DLD1 (cell line): ENCODE data around the gene IP6K3.

Experiments
- in situ Hi-C: cut with HindIII; loops from 2 replicates; pipeline ENCODE4 v1.10.0; 2017; ENCODE audit warnings: low sequenced_read_pairs

IP6K3 gene

GRCh38 chr6:33744001-33744848, 2.5 kb downstream of the IP6K3 start:
- in situ Hi-C loops = no loop called here

DNA sequence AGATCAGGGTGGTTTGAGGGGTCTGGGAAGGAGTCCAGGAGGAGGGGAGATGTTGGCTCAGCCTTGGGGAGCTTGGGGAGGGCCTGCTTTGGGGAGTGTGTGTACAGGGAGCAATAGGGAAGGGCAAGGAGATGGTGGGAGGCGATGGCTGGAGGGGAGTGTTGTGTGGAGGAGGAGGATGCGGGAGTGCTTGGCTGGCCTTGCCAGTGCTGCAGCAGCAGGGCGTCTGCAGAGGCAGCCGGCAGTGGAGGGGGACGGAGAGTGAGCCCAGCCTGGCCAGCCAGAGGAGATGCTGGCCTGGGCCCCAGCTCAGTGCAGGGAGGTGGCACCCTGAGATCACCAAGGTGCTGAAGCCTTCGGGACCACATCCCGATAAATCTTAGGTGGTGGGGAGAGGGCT, 3.9 kb downstream of the IP6K3 start:
- in situ Hi-C loops = no loop called here

GRCh38 chr6:33742092-33742491, 4.6 kb downstream of the IP6K3 start:
- in situ Hi-C loops = no loop called here

DNA sequence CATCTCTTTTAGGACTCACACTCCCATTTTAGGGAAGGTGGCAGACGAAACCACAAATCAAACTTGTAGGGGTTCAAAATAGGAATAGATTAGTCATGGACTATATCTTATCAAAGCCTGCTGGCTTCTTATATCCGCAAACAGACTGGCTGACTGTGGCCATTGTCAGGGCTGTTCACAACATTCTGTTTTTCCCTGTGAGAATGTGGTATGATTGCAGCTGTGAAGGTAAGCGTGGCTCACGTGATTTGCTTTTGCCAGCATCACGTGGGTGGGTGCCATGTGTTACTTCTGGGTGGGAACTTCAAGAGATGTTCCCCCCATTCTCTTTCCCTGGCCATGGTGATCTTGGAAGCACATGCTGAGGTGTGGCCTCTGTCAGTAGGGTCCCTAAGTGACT, 5.9 kb downstream of the IP6K3 start:
- in situ Hi-C loops = no loop called here

- in situ Hi-C loops = no loop called here
Measured at GRCh38 chr6:33740204-33740608, 6.5 kb downstream of the IP6K3 start.

GRCh38 chr6:33739571-33739970, 7.1 kb downstream of the IP6K3 start:
- in situ Hi-C loops = no loop called here

- in situ Hi-C loops = no loop called here
Measured at GRCh38 chr6:33738879-33739278, 7.8 kb downstream of the IP6K3 start.

DNA sequence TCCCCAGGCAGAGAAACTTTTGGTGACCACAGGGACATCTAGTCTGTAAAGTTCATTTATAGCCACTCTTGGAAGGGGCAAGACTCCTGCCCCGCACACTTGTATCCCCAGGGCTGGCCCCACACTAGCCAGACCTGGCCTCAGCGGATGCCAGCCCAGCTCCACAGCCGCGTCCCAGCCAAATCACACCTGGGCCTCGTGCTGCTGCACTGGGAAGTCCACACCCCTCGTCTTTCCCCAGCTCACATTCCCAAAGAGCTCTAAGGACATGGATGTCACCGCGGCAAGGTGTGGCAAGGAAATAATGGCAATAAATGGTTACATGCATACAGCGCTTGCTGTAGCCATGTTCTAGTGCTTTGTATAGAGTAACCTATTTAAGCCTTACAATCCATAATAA, 8.6 kb downstream of the IP6K3 start:
- in situ Hi-C loops = no loop called here

DNA sequence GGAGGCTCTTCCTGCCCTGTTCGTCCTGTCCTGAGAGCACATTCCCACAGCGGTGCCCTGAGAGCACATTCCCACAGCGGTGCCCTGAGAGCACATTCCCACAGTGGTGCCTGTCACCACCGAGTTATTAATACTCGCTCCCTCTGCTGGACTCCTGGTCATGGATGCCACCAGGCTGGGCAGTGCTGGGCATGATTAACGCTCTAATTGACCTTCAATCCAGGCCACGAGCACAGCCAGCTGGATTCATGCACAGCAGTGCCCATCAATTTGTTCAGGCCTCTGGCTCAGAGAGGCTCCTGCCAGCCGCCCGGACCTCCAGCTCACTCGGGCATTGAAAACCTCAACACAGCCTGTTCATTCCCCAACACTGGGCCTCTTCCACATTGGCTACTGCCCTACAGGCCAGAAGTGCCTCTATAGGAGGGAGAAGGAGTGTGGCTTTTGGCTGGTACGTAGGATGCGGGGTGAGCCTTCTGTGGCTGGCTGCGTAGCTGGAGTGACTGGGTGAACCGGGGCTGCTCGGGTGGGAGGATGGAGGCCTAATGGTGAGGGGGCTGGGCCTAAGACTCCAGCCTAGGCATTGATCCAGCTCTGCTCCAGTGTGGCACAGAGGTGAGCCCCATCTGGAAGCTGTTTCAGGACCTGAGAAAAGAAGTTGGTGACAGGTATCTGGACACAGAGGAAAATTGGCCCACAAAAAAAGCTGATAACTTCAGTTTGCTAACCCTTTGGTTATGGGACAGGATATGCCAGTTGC, 9.3 kb downstream of the IP6K3 start:
- in situ Hi-C loops = no loop called here

GRCh38 chr6:33735216-33735615, 11.5 kb downstream of the IP6K3 start:
- in situ Hi-C loops = no loop called here

DNA sequence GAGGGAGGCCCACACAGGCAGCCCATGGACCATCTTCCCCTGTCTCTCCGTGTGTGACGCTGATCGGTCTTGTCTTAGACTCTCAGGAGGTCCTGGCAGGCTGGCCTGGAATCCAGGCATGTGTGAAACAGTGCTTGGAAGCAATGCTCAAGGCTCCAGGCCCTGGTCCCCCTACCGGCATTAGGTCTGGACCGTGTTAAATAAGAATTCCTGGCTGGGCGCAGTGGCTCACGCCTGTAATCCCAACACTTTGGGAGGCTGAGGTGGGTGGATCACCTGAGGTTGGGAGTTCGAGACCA, 13.0 kb downstream of the IP6K3 start:
- in situ Hi-C loops = no loop called here

- in situ Hi-C loops = no loop called here
Measured at GRCh38 chr6:33732817-33733708, 13.6 kb downstream of the IP6K3 start.

- in situ Hi-C loops = no loop called here
Measured at GRCh38 chr6:33732385-33732784, 14.3 kb downstream of the IP6K3 start.

- in situ Hi-C loops = no loop called here
Measured at GRCh38 chr6:33731751-33732282, 14.9 kb downstream of the IP6K3 start.

DNA sequence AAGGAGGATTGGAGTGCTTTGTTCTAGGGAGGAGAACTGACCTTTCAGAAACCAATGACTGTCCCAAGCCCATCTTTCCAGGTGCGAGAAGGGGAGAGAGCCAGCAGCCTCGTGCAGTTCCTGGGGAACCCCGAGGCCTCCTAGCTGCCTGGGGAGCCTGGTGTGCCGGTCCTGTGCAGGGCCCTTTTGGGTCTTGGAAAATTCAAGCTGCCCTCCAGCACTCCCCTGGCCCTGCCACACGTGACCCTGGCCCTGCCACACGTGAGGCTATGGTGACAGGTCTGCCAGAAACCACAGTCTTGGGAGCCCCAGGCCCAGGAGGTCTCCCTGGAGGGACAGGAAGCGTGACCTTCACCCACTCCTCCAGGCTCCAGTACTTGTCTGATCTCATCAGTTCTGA, 15.7 kb downstream of the IP6K3 start:
- in situ Hi-C loops = no loop called here

- in situ Hi-C loops = no loop called here
Measured at GRCh38 chr6:33730611-33731010, 16.1 kb downstream of the IP6K3 start.

DNA sequence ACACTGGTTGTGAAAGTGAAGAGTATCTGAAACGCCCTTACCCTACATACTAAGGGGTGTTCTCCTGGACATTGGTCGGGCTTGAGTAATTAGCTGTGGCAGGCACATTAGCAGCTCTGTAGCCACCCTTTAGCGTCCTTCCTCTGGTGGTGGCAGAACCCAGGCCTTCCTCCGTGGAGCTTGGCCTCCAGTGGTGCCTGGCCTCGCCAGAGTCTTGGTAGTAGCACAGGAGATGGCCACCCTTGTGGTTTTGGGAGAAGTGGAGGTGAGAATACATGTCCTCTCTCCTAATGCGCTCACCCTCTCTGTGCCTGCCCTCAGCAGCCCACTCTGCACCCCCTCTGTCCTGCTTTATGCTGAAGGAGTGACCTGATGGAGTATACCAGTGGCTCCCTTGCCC, 17.6 kb downstream of the IP6K3 start:
- in situ Hi-C loops = no loop called here

DNA sequence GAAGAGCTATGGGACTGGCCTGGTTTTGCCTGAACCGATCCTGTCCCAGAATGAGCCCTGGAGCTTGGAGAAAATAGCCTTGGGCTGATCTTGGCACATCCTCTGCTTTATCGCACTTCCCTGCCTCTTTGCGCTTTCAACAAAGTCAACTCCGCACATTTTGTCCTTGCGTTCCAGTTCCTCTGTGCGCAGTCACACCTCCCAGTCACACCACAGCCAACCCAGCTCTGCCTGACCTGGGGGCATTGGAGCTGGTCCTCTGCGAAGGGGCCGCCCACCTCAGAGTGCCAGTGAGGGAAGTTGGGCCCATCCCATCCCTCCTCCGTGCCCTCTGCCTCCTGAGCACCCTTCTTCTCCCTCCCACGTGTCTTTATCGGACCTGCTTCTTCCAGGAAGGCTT, 18.3 kb downstream of the IP6K3 start:
- in situ Hi-C loops = no loop called here

DNA sequence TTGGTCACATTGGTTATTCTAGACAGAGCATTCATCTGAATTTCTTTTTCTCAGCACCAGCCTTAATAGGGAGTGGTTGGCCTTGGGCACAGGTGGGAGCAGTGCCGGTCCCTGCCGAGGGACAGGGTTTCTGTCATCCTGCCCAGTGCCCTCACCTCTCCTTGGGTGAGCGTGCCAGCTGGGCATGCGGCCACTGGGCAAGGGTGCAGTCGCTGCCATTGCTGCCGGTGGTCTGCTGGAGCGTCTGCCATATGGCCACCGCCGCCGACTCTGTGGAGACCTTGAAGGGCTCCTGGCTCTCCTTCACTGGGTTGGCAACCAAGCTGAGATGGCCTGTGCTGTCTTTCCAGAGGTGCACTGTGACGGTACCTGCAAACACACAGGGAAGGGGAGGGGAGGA, 18.8 kb downstream of the IP6K3 start:
- in situ Hi-C loops = no loop called here

- in situ Hi-C loops = no loop called here
Measured at GRCh38 chr6:33727126-33727525, 19.6 kb downstream of the IP6K3 start.

- in situ Hi-C loops = no loop called here
Measured at GRCh38 chr6:33726696-33727095, 20.0 kb downstream of the IP6K3 start.
